K562 (cell line): ENCODE measurements around the gene KIF3A. TPM values are rescaled to one million over a fixed set of nuclear protein-coding genes. Genes with fewer than 3 reads are reported as not detected.
A peak's percentile ranks its signal among the peaks of the same experiment; 100 is the strongest.

Experiments used
- ARID3A ChIP-seq: IDR thresholded peaks from 2 replicates; pipeline ENCODE4 v1.6.1; 2012; ENCODE audit warnings: low read depth, low read length, improper control_type of control experiment, borderline replicate concordance
- ATF1 ChIP-seq, 2 experiments: fragments of 450-650 bp in 1 of 2; IDR thresholded peaks; 2 replicates each; pipeline ENCODE4 v1.6.1; 2016; ENCODE audit warnings: missing compliant biosample characterization in 1 of 2, missing genetic modification characterization in 1 of 2
- CBFA2T3 ChIP-seq: fragments of 450-650 bp; IDR thresholded peaks from 2 replicates; pipeline ENCODE4 v1.6.1; 2017
- CBX5 ChIP-seq: IDR thresholded peaks from 2 replicates; pipeline ENCODE4 v1.6.1; 2014; ENCODE audit warnings: low read depth, borderline replicate concordance
- CREB3L1 ChIP-seq: fragments of 450-650 bp; IDR thresholded peaks from 2 replicates; pipeline ENCODE4 v1.6.1; 2014; ENCODE audit warnings: low read depth, mild to moderate bottlenecking, moderate library complexity, borderline replicate concordance
- ELK1 ChIP-seq: sonication (generic); formaldehyde crosslinking; IDR thresholded peaks from 2 replicates; pipeline ENCODE4 v1.8.1; 2022; ENCODE audit warnings: missing genetic modification reagents
- ERF ChIP-seq: fragments of 450-650 bp; formaldehyde crosslinking; IDR thresholded peaks from 2 replicates; pipeline ENCODE4 v1.4.0; 2020; ENCODE audit warnings: mild to moderate bottlenecking, mixed read lengths
- FOXM1 ChIP-seq, 2 experiments: fragments of 450-650 bp in 1 of 2; sonication (generic) in 1 of 2; formaldehyde crosslinking in 1 of 2; IDR thresholded peaks; 2 replicates each; pipeline versions ENCODE4 v1.6.1 to v1.9.0; 2017 to 2022; ENCODE audit warnings: low read depth in 2 of 2, mild to moderate bottlenecking in 2 of 2, missing genetic modification reagents in 1 of 2, moderate library complexity in 1 of 2
- GATA2 ChIP-seq: sonication (generic); formaldehyde crosslinking; IDR thresholded peaks from 2 replicates; pipeline ENCODE4 v1.4.0; 2020; ENCODE audit warnings: mild to moderate bottlenecking, missing genetic modification reagents
- GTF2A2 ChIP-seq: IDR thresholded peaks from 2 replicates; pipeline ENCODE4 v1.6.1; 2016; ENCODE audit warnings: mild to moderate bottlenecking, missing genetic modification characterization, missing compliant biosample characterization
- HDAC2 ChIP-seq: fragments of 450-650 bp; IDR thresholded peaks from 2 replicates; pipeline ENCODE4 v1.6.1; 2016; ENCODE audit warnings: mild to moderate bottlenecking
- HMG20A ChIP-seq: fragments of 450-650 bp; formaldehyde crosslinking; conservative IDR thresholded peaks from 2 replicates; pipeline ENCODE4 v1.4.0; 2020; ENCODE audit warnings: mild to moderate bottlenecking, mixed read lengths
- HOXB6 ChIP-seq: fragments of 250-450 bp; sonication (Bioruptor Pico); IDR thresholded peaks from 2 replicates; pipeline ENCODE4 v1.5.1; 2022; ENCODE audit warnings: mild to moderate bottlenecking, borderline replicate concordance
- MXD1 ChIP-seq: fragments of 250-450 bp; sonication (Bioruptor Pico); IDR thresholded peaks from 2 replicates; pipeline ENCODE4 v1.8.0; 2021; ENCODE audit warnings: borderline replicate concordance, mild to moderate bottlenecking, moderate library complexity; ENCODE audit not compliant: poor library complexity, severe bottlenecking
- MXI1 ChIP-seq: IDR thresholded peaks from 2 replicates; pipeline ENCODE4 v1.6.1; 2011; ENCODE audit warnings: low read depth, mild to moderate bottlenecking, improper control_type of control experiment, low read length
- PCBP1 ChIP-seq: fragments of 200-400 bp; formaldehyde crosslinking; IDR thresholded peaks from 2 replicates; pipeline ENCODE4 v1.6.1; 2018; ENCODE audit warnings: mild to moderate bottlenecking, low read depth, low read length; ENCODE audit not compliant: poor library complexity, severe bottlenecking
- POLR2H ChIP-seq: IDR thresholded peaks from 2 replicates; pipeline ENCODE4 v1.6.1; 2016; ENCODE audit warnings: missing genetic modification characterization, low read depth, mild to moderate bottlenecking, control low read depth, missing compliant biosample characterization, moderate library complexity
- TBP ChIP-seq: optimal IDR thresholded peaks from 2 replicates; pipeline ENCODE3; 2011; ENCODE audit warnings: low read depth, low read length, improper control_type of control experiment
- ZNF584 ChIP-seq: fragments of 200-800 bp; sonication (Bioruptor generic); IDR thresholded peaks from 2 replicates; pipeline ENCODE4 v1.6.1; 2016; ENCODE audit warnings: low read depth, mild to moderate bottlenecking, missing genetic modification characterization, missing compliant biosample characterization
- ZNF778 ChIP-seq: fragments of 450-650 bp; formaldehyde crosslinking; IDR thresholded peaks from 2 replicates; pipeline ENCODE4 v1.4.0; 2020; ENCODE audit warnings: mild to moderate bottlenecking, moderate library complexity
- polyA plus RNA-seq, 8 experiments: library from polyadenylated mRNA; depleted of rRNA in 4 of 8; stranded (reverse) in 5 of 8; unstranded in 3 of 8; fragments of >200 nt; fragmentation: Nextera tagmentation in 2 of 8; fragmentation: Illumina TruSeq in 1 of 8; extraction: Ambion mirVana in 2 of 8; extraction: Trizol in 1 of 8; gene quantifications; 2 replicates each; pipeline versions ENCODE4 v1.2.1 to v1.2.3, GENCODE V29; 2011 to 2014; ENCODE audit warnings: inconsistent platforms in 1 of 8, missing spikeins in 1 of 8
- total RNA-seq, 7 experiments: library from RNA; depleted of rRNA in 6 of 7; stranded (reverse); fragments of >200 nt in 6 of 7; fragmentation: Illumina TruSeq in 2 of 7; extraction: Trizol in 2 of 7; gene quantifications; 2 replicates each; pipeline versions ENCODE4 v1.2.1 to v1.2.3, GENCODE V29; 2011 to 2021; ENCODE audit warnings: low replicate concordance in 1 of 7
- TF ChIP-seq, protein P1 (sequence below): fragments of 250-450 bp; sonication (Bioruptor Pico); IDR thresholded peaks from 2 replicates; pipeline ENCODE4 v1.4.0; 2020; ENCODE audit warnings: borderline replicate concordance

The KIF3A gene
- total and polyA plus RNA-seq, 9 of the 15 experiments (the other 6 are each of a cell fraction or from before 2014, with no cell fraction given), result 1.5 to 7.8 (median 6.0) TPM

- no peak for TF ChIP-seq MXD1
- TF ChIP-seq CBX5, result no peak
- TF ChIP-seq HDAC2, result no peak
- TF ChIP-seq ZNF778 (CRISPR knock-in tag), result no peak
- TF ChIP-seq CBFA2T3, result no peak
- TF ChIP-seq HOXB6 (CRISPR knock-in tag), result no peak
- no peak for TF ChIP-seq ERF (CRISPR knock-in tag)
- no peak for TF ChIP-seq GTF2A2
- 0 out of 2 replicates have a peak, but pooled peaks have one; percentile 19 for TF ChIP-seq CREB3L1
- TF ChIP-seq, protein P1, sequence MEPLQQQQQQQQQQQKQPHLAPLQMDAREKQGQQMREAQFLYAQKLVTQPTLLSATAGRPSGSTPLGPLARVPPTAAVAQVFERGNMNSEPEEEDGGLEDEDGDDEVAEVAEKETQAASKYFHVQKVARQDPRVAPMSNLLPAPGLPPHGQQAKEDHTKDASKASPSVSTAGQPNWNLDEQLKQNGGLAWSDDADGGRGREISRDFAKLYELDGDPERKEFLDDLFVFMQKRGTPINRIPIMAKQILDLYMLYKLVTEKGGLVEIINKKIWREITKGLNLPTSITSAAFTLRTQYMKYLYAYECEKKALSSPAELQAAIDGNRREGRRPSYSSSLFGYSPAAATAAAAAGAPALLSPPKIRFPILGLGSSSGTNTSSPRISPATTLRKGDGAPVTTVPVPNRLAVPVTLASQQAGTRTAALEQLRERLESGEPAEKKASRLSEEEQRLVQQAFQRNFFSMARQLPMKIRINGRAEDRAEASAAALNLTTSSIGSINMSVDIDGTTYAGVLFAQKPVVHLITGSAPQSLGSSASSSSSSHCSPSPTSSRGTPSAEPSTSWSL (CRISPR knock-in tag), result no peak
- TF ChIP-seq HMG20A (CRISPR knock-in tag), result no peak
- TF ChIP-seq TBP, result no peak
- TF ChIP-seq ARID3A, result no peak
- no peak for TF ChIP-seq FOXM1 (IDR thresholded peaks at IDR 0.05; ENCODE audit: low read depth)
- TF ChIP-seq FOXM1 (CRISPR knock-in tag; IDR thresholded peaks at IDR 0.05; ENCODE audit: low read depth), result no peak
- no peak for TF ChIP-seq GATA2
- no peak for TF ChIP-seq ATF1 (CRISPR knock-in tag; IDR thresholded peaks at IDR 0.05)
- TF ChIP-seq ATF1 (tag; IDR thresholded peaks at IDR 0.05), result no peak
- TF ChIP-seq MXI1, result no peak
- TF ChIP-seq ZNF584, result no peak
- no peak for TF ChIP-seq PCBP1
- no peak for TF ChIP-seq ELK1 (CRISPR knock-in tag)
- TF ChIP-seq POLR2H (tag), result no peak
Observed at GRCh38 chr5:132777209-132778069, 40.1 kb upstream of the KIF3A start, which contains the start of gene SEPTIN8 (continued).
